ENCODE measurements around the gene SLC22A6. TPM values are rescaled to one million over a fixed set of nuclear protein-coding genes. Genes with fewer than 3 reads are reported as not detected.

SLC22A6 gene
- total RNA-seq, 1 donor from 2014 or later, result not detected

GRCh38 chr11:63010934-63011439, 26.2 kb upstream of the SLC22A6 start:
- no peak overlapping the region for H3K4me3 Mint-ChIP-seq
- H3K9me3 Mint-ChIP-seq, result no peaks in the 10 kb centered on the region
- H3K27me3 Mint-ChIP-seq, result peaks cover 2% of the 10 kb centered on the region
- no peak for DNase-seq
- intact Hi-C loops (cut with micrococcal nuclease), result no loop called here
- no peaks in the 10 kb centered on the region for H3K36me3 Mint-ChIP-seq (ENCODE audit: low read depth)
- no peak overlapping the region for H3K27ac Mint-ChIP-seq
- H3K4me1 Mint-ChIP-seq, result no peaks in the 10 kb centered on the region

DNA sequence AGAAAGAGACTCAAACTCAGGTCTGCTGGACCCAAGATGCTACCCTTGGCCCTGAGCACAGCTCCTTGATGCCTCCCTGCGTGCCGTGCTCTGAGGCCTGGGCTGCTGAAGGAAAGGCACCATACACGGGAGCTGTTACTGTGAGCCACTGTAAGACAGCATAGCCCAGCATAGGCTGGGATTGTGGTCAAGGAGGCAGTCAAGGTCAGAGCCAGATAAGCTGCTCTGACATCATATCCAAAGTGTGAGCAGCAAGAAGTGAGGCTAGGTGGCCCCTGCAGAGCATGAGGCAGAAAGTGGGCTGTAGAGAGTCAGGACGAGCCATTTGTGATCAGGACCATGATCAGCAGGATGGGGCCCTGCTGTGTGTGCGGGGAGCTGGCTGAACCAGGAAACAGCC, 23.2 kb upstream of the SLC22A6 start:
- Mint-ChIP-seq H3K9me3 (no peaks in the 10 kb centered on the region), H3K4me3 (no peak overlapping the region), H3K36me3 (ENCODE audit: low read depth) (no peaks in the 10 kb centered on the region), H3K4me1 (no peaks in the 10 kb centered on the region), H3K27me3 (peaks cover 16% of the 10 kb centered on the region), H3K27ac (no peak overlapping the region)
- intact Hi-C loops (cut with micrococcal nuclease), result no loop called here
- DNase-seq, result no peak

- intact Hi-C loops (cut with micrococcal nuclease), result no loop called here
- no peak overlapping the region for H3K27ac Mint-ChIP-seq
- no peak for DNase-seq
- no peaks in the 10 kb centered on the region for H3K9me3 Mint-ChIP-seq
- H3K4me1 Mint-ChIP-seq, result no peaks in the 10 kb centered on the region
- H3K36me3 Mint-ChIP-seq (ENCODE audit: low read depth), result no peaks in the 10 kb centered on the region
- H3K4me3 Mint-ChIP-seq, result no peak overlapping the region
- H3K27me3 Mint-ChIP-seq, result peaks cover 18% of the 10 kb centered on the region
Measured at GRCh38 chr11:63001456-63001855, 16.7 kb upstream of the SLC22A6 start.

GRCh38 chr11:62999649-63000048, 14.9 kb upstream of the SLC22A6 start:
- no peak for DNase-seq
- H3K36me3 Mint-ChIP-seq (ENCODE audit: low read depth), result no peaks in the 10 kb centered on the region
- H3K27ac Mint-ChIP-seq, result no peak overlapping the region
- H3K4me3 Mint-ChIP-seq, result no peak overlapping the region
- no peaks in the 10 kb centered on the region for H3K4me1 Mint-ChIP-seq
- intact Hi-C loops (cut with micrococcal nuclease), result no loop called here
- no peaks in the 10 kb centered on the region for H3K9me3 Mint-ChIP-seq
- peaks cover 10% of the 10 kb centered on the region for H3K27me3 Mint-ChIP-seq

GRCh38 chr11:62999156-62999555, 14.4 kb upstream of the SLC22A6 start:
- H3K36me3 Mint-ChIP-seq (ENCODE audit: low read depth), result no peaks in the 10 kb centered on the region
- peaks cover 5% of the 10 kb centered on the region for H3K27me3 Mint-ChIP-seq
- intact Hi-C loops (cut with micrococcal nuclease), result no loop called here
- no peak for DNase-seq
- no peak overlapping the region for H3K4me3 Mint-ChIP-seq
- H3K4me1 Mint-ChIP-seq, result no peaks in the 10 kb centered on the region
- H3K9me3 Mint-ChIP-seq, result no peaks in the 10 kb centered on the region
- no peak overlapping the region for H3K27ac Mint-ChIP-seq

GRCh38 chr11:62996271-62996670, 11.5 kb upstream of the SLC22A6 start:
- H3K4me1 Mint-ChIP-seq, result no peaks in the 10 kb centered on the region
- no peak overlapping the region for H3K4me3 Mint-ChIP-seq
- intact Hi-C loops (cut with micrococcal nuclease), result no loop called here
- DNase-seq, result no peak
- no peaks in the 10 kb centered on the region for H3K36me3 Mint-ChIP-seq (ENCODE audit: low read depth)
- H3K27ac Mint-ChIP-seq, result no peak overlapping the region
- no peaks in the 10 kb centered on the region for H3K9me3 Mint-ChIP-seq
- H3K27me3 Mint-ChIP-seq, result no peaks in the 10 kb centered on the region

GRCh38 chr11:62994775-62995174, 10.0 kb upstream of the SLC22A6 start:
- intact Hi-C loops (cut with micrococcal nuclease), result no loop called here
- Mint-ChIP-seq H3K4me3 (no peak overlapping the region), H3K27me3 (no peaks in the 10 kb centered on the region), H3K4me1 (no peaks in the 10 kb centered on the region), H3K27ac (no peak overlapping the region), H3K9me3 (no peaks in the 10 kb centered on the region), H3K36me3 (ENCODE audit: low read depth) (no peaks in the 10 kb centered on the region)
- DNase-seq, result no peak

DNA sequence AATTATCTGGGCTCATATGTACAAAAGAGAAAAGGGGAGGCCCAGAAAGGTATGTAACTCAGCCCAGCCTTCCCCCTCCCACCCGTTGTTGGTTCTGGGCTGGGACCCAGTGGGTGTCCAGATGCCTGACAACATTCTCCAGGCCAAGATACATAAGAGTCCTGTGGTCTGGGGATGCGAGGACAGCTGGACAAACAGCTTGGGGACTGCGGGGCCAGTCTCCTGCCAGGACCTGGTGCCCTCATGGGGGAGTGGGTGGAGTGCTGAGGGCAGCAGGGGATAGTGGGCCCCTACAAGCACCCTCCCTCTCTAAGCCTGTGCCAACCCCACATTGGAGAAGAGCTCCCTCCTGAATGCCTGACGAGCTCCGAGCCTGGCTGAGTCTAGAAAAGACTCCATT, 3.5 kb upstream of the SLC22A6 start:
- H3K9me3 Mint-ChIP-seq, result no peaks in the 10 kb centered on the region
- H3K27ac Mint-ChIP-seq, result no peak overlapping the region
- DNase-seq, result no peak
- no peaks in the 10 kb centered on the region for H3K36me3 Mint-ChIP-seq (ENCODE audit: low read depth)
- intact Hi-C loops (cut with micrococcal nuclease), result no loop called here
- H3K4me3 Mint-ChIP-seq, result no peak overlapping the region
- peaks cover 6% of the 10 kb centered on the region for H3K27me3 Mint-ChIP-seq
- no peaks in the 10 kb centered on the region for H3K4me1 Mint-ChIP-seq

DNA sequence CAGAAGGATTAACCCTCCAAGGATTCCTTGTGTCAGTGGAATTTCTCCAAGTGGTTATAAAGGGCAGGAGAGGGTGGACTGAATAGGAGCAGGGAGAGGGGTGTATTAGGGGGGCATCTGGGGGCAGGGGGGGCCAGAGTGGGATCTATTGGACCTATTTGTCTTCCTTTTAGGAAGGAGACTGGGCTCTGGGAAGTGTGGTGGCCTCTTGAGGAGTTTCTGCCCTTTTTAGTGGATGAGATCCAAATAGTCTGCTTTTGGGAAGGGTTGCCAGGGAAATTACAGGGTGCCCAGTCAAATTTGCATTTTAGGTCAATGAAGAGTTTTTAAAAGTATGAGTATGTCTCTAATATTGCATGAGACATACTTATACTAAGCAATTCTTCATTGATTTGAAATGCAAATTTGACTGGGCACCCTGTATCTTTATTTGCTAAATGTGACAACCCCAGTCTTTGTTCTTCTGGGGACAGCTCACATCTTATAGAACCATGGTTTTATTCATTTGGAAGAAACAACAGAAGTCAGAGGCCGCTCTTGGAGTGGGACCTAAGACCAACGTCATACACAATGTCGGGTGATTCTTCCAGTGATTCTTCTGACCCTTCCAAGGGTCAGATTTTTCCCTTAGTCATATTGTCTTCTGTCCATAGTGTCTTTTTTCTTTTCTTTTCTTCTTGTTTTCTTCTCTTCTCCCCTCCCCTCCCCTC, 429 bp upstream of the SLC22A6 start:
- Mint-ChIP-seq H3K27me3 (peaks cover 6% of the 10 kb centered on the region), H3K27ac (no peak overlapping the region), H3K4me1 (no peaks in the 10 kb centered on the region), H3K9me3 (no peaks in the 10 kb centered on the region), H3K36me3 (ENCODE audit: low read depth) (no peaks in the 10 kb centered on the region), H3K4me3 (no peak overlapping the region)
- no peak for DNase-seq
- intact Hi-C loops (cut with micrococcal nuclease), result no loop called here

DNA sequence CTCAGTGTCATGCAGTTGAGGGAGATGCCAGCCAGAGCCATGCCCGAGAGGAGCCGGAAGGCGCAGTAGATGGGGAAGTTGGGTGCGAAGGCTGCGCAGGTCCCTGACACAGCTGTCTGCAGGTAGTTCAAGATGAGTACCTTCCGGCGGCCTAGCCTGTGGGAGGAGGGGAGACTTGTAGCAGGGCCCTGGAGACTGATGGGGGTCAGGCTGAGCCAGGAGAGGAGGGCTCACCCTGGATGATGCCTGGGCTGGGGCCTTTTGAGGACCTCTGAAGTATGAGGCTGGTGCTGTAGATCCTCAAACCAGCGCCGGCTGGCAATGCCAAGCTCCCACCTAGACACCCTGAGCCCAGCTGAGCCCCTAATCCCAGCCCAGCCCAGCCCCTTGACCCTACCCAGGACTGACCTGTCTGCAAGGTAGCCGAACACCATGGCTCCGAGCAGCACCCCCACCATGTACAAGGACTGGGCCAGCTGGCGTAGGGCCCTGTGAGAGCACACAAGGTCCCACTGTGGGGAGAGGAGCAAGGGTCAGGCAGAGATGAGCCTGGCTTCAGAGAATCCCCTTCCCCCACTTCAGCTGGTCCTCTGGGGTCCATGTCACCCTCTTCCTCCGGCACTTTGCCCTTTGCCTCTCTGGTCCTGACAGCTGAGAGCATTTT, 1.1 kb downstream of the SLC22A6 start:
- H3K9me3 Mint-ChIP-seq, result no peaks in the 10 kb centered on the region
- no peaks in the 10 kb centered on the region for H3K4me1 Mint-ChIP-seq
- H3K27ac Mint-ChIP-seq, result no peak overlapping the region
- peaks cover 6% of the 10 kb centered on the region for H3K27me3 Mint-ChIP-seq
- H3K36me3 Mint-ChIP-seq (ENCODE audit: low read depth), result no peaks in the 10 kb centered on the region
- intact Hi-C loops (cut with micrococcal nuclease), result no loop called here
- H3K4me3 Mint-ChIP-seq, result no peak overlapping the region
- DNase-seq, result no peak

- intact Hi-C loops (cut with micrococcal nuclease), result no loop called here
- no peak overlapping the region for H3K27ac Mint-ChIP-seq
- no peaks in the 10 kb centered on the region for H3K9me3 Mint-ChIP-seq
- no peak overlapping the region for H3K4me3 Mint-ChIP-seq
- no peak for DNase-seq
- H3K4me1 Mint-ChIP-seq, result no peaks in the 10 kb centered on the region
- no peaks in the 10 kb centered on the region for H3K36me3 Mint-ChIP-seq (ENCODE audit: low read depth)
- H3K27me3 Mint-ChIP-seq, result peaks cover 6% of the 10 kb centered on the region
Measured at GRCh38 chr11:62981743-62982142, 3.0 kb downstream of the SLC22A6 start.

DNA sequence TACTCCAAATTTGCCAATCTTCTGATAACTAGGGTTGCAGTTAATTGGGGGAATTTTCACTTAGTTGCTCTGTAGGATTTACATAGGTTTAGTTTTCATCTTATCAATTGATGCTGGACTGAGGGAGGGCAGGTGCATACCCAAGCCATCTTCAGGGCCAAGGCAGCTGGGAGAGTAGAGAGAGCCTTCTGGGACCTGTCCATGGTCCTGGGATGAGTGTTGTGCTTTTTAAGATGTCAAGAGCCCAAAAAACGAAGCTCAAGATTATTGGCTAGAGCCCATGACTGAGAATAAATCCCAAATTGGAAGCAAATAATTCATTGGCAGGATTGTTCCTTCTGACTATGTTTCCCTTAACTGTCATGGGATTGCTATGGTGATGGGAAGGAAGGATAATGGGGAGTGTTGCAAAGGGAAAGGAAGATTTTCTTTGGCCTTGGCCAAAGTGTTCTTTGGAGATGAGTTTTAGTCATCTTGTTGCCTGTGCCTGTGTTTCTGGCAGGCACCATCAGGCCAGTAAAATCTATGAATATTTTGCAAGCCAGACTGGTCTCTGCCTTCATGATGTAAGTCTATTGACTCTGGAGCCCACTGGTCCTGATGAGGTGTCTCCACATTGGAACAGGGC, 4.5 kb downstream of the SLC22A6 start:
- Mint-ChIP-seq H3K36me3 (ENCODE audit: low read depth) (no peaks in the 10 kb centered on the region), H3K27me3 (peaks cover 2% of the 10 kb centered on the region), H3K4me1 (no peaks in the 10 kb centered on the region), H3K9me3 (no peaks in the 10 kb centered on the region), H3K4me3 (no peak overlapping the region), H3K27ac (no peak overlapping the region)
- intact Hi-C loops (cut with micrococcal nuclease), result no loop called here
- DNase-seq, result no peak

- Mint-ChIP-seq H3K9me3 (no peaks in the 10 kb centered on the region), H3K27me3 (peaks cover 4% of the 10 kb centered on the region), H3K27ac (no peak overlapping the region), H3K4me1 (no peaks in the 10 kb centered on the region), H3K36me3 (ENCODE audit: low read depth) (no peaks in the 10 kb centered on the region), H3K4me3 (no peak overlapping the region)
- intact Hi-C loops (cut with micrococcal nuclease), result no loop called here
- DNase-seq, result no peak
Measured at GRCh38 chr11:62976109-62976508, 8.7 kb downstream of the SLC22A6 start.

GRCh38 chr11:62974848-62975522, 9.8 kb downstream of the SLC22A6 start:
- H3K4me1 Mint-ChIP-seq, result no peaks in the 10 kb centered on the region
- H3K9me3 Mint-ChIP-seq, result no peaks in the 10 kb centered on the region
- intact Hi-C loops (cut with micrococcal nuclease), result loop anchor here (1.0 kb wide), 1 partner anchor 69 kb away; no protein-coding TSS in a partner anchor
- H3K27ac Mint-ChIP-seq, result no peak overlapping the region
- no peaks in the 10 kb centered on the region for H3K36me3 Mint-ChIP-seq (ENCODE audit: low read depth)
- peak; percentile 63 for DNase-seq
- peaks cover 5% of the 10 kb centered on the region for H3K27me3 Mint-ChIP-seq
- H3K4me3 Mint-ChIP-seq, result no peak overlapping the region
